Measurements from ENCODE around the gene URM1. TPM values are rescaled to one million over a fixed set of nuclear protein-coding genes. Genes with fewer than 3 reads are reported as not detected.

URM1 gene
- polyA plus RNA-seq, 1 experiment, result 95.7 TPM

DNA sequence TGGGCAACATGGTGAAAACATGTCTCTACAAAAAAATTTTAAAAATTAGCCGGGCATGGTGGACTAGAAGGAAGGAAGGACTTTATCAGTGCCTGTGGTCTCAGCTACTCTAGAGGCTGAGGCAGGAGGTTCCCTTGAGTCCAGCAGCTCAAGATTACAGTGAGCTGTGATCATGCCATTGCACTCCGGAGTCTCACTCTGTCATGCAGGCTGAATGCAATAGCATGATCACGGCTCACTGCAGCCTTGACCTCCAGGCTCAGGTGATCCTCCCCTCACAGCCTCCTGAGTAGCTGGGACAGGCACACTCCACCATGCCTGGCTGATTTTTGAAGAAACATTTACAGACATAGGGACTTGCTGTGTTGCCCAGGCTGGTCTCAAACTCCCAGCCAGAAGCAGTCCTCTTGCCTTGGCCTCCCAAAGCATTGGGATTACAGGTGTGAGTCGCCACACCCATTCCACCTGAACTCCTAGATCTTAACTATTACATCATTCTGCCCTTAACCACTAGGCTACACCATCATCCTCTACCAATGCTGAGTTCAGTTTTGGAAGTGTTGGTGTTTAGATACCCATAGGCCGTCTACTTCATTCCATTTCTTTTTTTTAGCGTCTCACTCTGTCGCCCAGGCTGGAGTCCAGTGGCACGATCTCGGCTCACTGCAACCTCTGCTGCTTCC, 2.0 kb upstream of the URM1 start:
- ChIA-PET POLR2A (no interaction called here), CTCF (interaction anchor here (4.4 kb wide), 1 partner anchor 51 kb away, joined by 12 read pairs; the partner anchor contains the start of gene CERCAM)
- TF ChIP-seq, protein P1, sequence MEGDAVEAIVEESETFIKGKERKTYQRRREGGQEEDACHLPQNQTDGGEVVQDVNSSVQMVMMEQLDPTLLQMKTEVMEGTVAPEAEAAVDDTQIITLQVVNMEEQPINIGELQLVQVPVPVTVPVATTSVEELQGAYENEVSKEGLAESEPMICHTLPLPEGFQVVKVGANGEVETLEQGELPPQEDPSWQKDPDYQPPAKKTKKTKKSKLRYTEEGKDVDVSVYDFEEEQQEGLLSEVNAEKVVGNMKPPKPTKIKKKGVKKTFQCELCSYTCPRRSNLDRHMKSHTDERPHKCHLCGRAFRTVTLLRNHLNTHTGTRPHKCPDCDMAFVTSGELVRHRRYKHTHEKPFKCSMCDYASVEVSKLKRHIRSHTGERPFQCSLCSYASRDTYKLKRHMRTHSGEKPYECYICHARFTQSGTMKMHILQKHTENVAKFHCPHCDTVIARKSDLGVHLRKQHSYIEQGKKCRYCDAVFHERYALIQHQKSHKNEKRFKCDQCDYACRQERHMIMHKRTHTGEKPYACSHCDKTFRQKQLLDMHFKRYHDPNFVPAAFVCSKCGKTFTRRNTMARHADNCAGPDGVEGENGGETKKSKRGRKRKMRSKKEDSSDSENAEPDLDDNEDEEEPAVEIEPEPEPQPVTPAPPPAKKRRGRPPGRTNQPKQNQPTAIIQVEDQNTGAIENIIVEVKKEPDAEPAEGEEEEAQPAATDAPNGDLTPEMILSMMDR (IDR thresholded peaks at IDR 0.05; ENCODE audit: insufficient read depth, low read depth, low read length), result no peak

DNA sequence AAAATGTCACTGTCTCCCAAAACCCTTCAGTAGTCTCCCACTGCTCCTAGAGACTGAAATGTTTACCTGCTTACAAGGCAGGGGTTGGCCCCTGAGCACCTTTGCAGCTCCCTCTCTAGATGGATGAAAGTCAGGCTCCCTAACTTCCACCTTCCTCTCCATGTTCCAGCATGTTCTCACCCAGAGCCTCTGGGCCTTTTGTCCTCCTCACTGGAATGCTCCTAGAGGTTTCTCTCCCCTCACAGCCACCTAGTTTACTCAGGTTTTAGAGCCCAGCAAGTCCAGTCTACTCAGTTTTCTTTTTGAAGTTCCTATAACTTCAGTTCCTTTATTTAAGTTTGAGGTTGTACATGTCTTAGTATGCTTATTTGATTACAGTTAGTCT, 815 bp upstream of the URM1 start:
- peaks cover 6% of the 10 kb centered on the region for H3K36me3 ChIP-seq (ENCODE audit: control insufficient read depth, insufficient read depth, low read length)
- peak overlapping the region; percentile 81 for H3K4me3 ChIP-seq (ENCODE audit: low read depth, low read length)
- DNase-seq (ENCODE audit: low read depth), result no peak
- ChIA-PET CTCF (interaction anchor here (1.2 to 4.4 kb wide), 5 partner anchors 8 to 75 kb away, joined by 3 to 22 read pairs (median 10); partner anchors contain the start of gene CERCAM), POLR2A (interaction anchor here (0.7 to 1.5 kb wide), 2 partner anchors 8 to 31 kb away, joined by 4 to 6 read pairs; no protein-coding TSS in a partner anchor)
- no peaks in the 10 kb centered on the region for H3K27me3 ChIP-seq (ENCODE audit: control insufficient read depth, insufficient read depth, low read length)
- TF ChIP-seq, protein P1 (IDR thresholded peaks at IDR 0.05; ENCODE audit: insufficient read depth, low read depth, low read length), result no peak

More for the DNA sequence above, 2.0 kb upstream of the URM1 start:
- Histone ChIP-seq H3K27me3 (ENCODE audit: control insufficient read depth, insufficient read depth, low read length) (no peaks in the 10 kb centered on the region), H3K4me3 (ENCODE audit: low read depth, low read length) (no peak overlapping the region), H3K36me3 (ENCODE audit: control insufficient read depth, insufficient read depth, low read length) (peaks cover 2% of the 10 kb centered on the region; the same call in 1 of the 2 replicates)
- DNase-seq (ENCODE audit: low read depth), result no peak

DNA sequence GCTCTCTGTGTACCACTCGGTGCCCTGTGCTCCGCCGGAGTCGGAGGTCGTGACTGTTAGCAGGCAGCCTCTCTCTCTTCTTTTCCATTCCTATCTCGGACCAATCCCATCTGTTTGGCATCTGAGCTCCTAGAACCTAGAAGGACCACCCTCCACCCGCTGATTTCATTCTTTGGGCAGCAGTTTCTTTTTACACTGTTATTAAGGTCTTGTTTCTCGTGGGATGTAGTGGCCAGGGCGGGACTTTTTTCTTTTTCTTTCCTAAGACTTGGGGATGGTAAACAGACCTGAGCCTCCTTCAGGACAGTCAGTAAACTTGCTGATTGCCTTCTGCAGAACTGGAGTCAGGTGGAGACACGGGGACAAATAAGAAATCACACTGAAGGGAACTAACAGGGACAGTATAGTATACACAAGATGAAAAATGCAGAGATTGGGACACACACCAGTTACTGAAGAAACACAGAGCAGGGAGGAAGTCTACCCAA, 500 bp downstream of the URM1 start:
- no peaks in the 10 kb centered on the region for H3K27me3 ChIP-seq (ENCODE audit: control insufficient read depth, insufficient read depth, low read length)
- CTCF ChIA-PET, result interaction anchor here (1.1 to 3.6 kb wide), 6 partner anchors 9 to 129 kb away, joined by 3 to 22 read pairs (median 6); no protein-coding TSS in a partner anchor

DNA sequence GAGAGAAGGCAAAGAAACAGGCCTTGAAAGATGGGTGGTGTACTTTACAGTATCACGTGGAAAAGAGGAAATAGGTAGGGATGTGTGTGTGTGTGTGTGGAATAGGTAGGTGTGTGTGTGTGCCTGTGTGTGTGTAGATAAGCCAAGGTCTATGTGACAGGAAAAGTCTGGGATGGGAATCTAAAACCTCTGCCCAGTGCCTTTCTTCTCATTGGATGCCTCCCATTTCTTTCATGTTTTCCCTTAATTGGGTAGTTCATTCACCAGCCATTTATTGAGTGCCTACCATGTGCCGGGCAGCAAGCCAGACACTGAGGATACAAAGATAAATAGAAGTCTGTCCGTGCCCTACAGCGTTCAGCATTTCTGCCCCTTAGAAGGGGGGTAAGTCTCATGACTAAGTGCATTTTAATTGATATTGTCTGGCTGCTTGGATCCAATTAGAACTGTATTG, 1.0 kb downstream of the URM1 start:
- H3K27me3 ChIP-seq (ENCODE audit: control insufficient read depth, insufficient read depth, low read length), result no peaks in the 10 kb centered on the region
- peak overlapping the region; percentile 81 for H3K4me3 ChIP-seq (ENCODE audit: low read depth, low read length)
- DNase-seq (ENCODE audit: low read depth), result no peak
- POLR2A ChIA-PET, result interaction anchor here (0.6 kb wide), 1 partner anchor 33 kb away, joined by 3 read pairs; no protein-coding TSS in a partner anchor
- peaks cover 6% of the 10 kb centered on the region for H3K36me3 ChIP-seq (ENCODE audit: control insufficient read depth, insufficient read depth, low read length)
- TF ChIP-seq, protein P1 (IDR thresholded peaks at IDR 0.05; ENCODE audit: insufficient read depth, low read depth, low read length), result no peak
- CTCF ChIA-PET, result interaction anchor here (1.2 to 3.6 kb wide), 4 partner anchors 10 to 77 kb away, joined by 3 to 22 read pairs (median 6); no protein-coding TSS in a partner anchor

More for the DNA sequence above, 500 bp downstream of the URM1 start:
- DNase-seq (ENCODE audit: low read depth), result no peak
- TF ChIP-seq, protein P1 (IDR thresholded peaks at IDR 0.05; ENCODE audit: insufficient read depth, low read depth, low read length), result no peak
- peak overlapping the region; percentile 81 for H3K4me3 ChIP-seq (ENCODE audit: low read depth, low read length)
- POLR2A ChIA-PET, result interaction anchor here (0.6 to 1.5 kb wide), 4 partner anchors 10 to 1451 kb away, joined by 3 to 12 read pairs (median 8); no protein-coding TSS in a partner anchor
- peaks cover 6% of the 10 kb centered on the region for H3K36me3 ChIP-seq (ENCODE audit: control insufficient read depth, insufficient read depth, low read length)

DNA sequence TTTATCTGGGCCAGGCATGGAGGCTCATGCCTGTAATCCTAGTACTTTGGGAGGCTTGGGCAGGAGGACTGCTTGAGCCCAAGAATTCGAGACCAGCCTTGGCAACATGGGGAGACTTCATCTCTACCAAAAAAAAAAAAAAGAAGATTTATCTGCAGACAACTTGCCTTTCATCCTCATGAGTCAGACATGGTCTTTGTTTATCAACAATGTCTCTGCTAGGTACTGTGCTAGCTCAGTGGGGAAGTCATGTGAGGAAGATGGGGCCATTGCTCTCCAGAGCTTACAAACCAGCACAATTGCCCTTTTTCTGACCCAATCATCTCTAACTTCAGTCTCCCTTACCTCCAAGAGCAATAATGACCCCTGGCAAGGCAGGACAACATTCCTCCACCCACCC, 1.6 kb downstream of the URM1 start:
- DNase-seq (ENCODE audit: low read depth), result no peak
- POLR2A ChIA-PET, result no interaction called here
- Histone ChIP-seq H3K27me3 (ENCODE audit: control insufficient read depth, insufficient read depth, low read length) (no peaks in the 10 kb centered on the region), H3K4me3 (ENCODE audit: low read depth, low read length) (no peak overlapping the region), H3K36me3 (ENCODE audit: control insufficient read depth, insufficient read depth, low read length) (peaks cover 6% of the 10 kb centered on the region)
- CTCF ChIA-PET, result interaction anchor here (1.2 to 3.6 kb wide), 2 partner anchors 10 to 29 kb away, joined by 3 to 22 read pairs; no protein-coding TSS in a partner anchor
- TF ChIP-seq, protein P1 (IDR thresholded peaks at IDR 0.05; ENCODE audit: insufficient read depth, low read depth, low read length), result no peak
